ENCODE results near the gene DLG5.

Gene DLG5

GRCh38 chr10:77943121-77943901, 16.8 kb upstream of the DLG5 start:
- no peak for TF ChIP-seq CTCF (IDR thresholded peaks at IDR 0.05)

- no peak for TF ChIP-seq CTCF (IDR thresholded peaks at IDR 0.05)
Measured at GRCh38 chr10:77941790-77942189, 15.2 kb upstream of the DLG5 start.

- TF ChIP-seq CTCF (IDR thresholded peaks at IDR 0.05) = no peak
Measured at GRCh38 chr10:77940627-77941026, 14.1 kb upstream of the DLG5 start.

- TF ChIP-seq CTCF (IDR thresholded peaks at IDR 0.05) = no peak
Measured at GRCh38 chr10:77940225-77940624, 13.7 kb upstream of the DLG5 start.

GRCh38 chr10:77939561-77940001, 13.0 kb upstream of the DLG5 start:
- TF ChIP-seq CTCF (IDR thresholded peaks at IDR 0.05) = no peak

GRCh38 chr10:77936697-77937567, 10.4 kb upstream of the DLG5 start:
- TF ChIP-seq CTCF (IDR thresholded peaks at IDR 0.05) = no peak

- TF ChIP-seq CTCF (IDR thresholded peaks at IDR 0.05) = no peak
Measured at GRCh38 chr10:77932016-77932715, 5.6 kb upstream of the DLG5 start.
